CD14-positive monocyte (primary cell): ENCODE measurements around the gene TMC7. TPM values are rescaled to one million over a fixed set of nuclear protein-coding genes. Genes with fewer than 3 reads are reported as not detected.

ENCODE experiments used
- DNase-seq, 3 donors: peaks; one replicate each; pipeline ENCODE4 v3.0.0-alpha.2; 2011 to 2022
- H2AFZ ChIP-seq: 2 replicates; pipeline ENCODE4 v1.6.0; 2012; ENCODE audit warnings: mild to moderate bottlenecking, low read depth, low read length, inconsistent platforms; ENCODE audit not compliant: insufficient read depth, poor library complexity, severe bottlenecking
- H3K27ac ChIP-seq, 2 donors: 1 replicate in 1 of 2; 2 replicates in 1 of 2; pipeline ENCODE4 v1.5.1; 2012 to 2013; ENCODE audit warnings: low read length in 2 of 2, control low read depth in 1 of 2, inconsistent platforms in 1 of 2, low read depth in 1 of 2, mild to moderate bottlenecking in 1 of 2
- H3K27me3 ChIP-seq, 2 donors: one replicate each; pipeline versions ENCODE4 v1.6.0 to v1.6.1; 2011 to 2013; ENCODE audit warnings: low read length in 2 of 2; ENCODE audit not compliant: control insufficient read depth in 2 of 2, insufficient read depth in 2 of 2
- H3K36me3 ChIP-seq, 2 donors: replicated peaks in 1 of 2; 1 replicate in 1 of 2; 2 replicates in 1 of 2; pipeline versions ENCODE4 v1.5.1 to v1.6.1; 2012 to 2013; ENCODE audit warnings: low read length in 2 of 2, control low read depth in 1 of 2, inconsistent platforms in 1 of 2, mild to moderate bottlenecking in 1 of 2; ENCODE audit not compliant: insufficient read depth in 2 of 2, control insufficient read depth in 1 of 2
- H3K4me1 ChIP-seq, 2 donors: 1 replicate in 1 of 2; 2 replicates in 1 of 2; pipeline versions ENCODE4 v1.5.1 to v1.6.1; 2012 to 2013; ENCODE audit warnings: low read length in 2 of 2, control low read depth in 1 of 2, inconsistent platforms in 1 of 2, mild to moderate bottlenecking in 1 of 2, moderate library complexity in 1 of 2; ENCODE audit not compliant: insufficient read depth in 2 of 2, control insufficient read depth in 1 of 2
- H3K4me2 ChIP-seq: replicated peaks from 2 replicates; pipeline ENCODE3; 2012; ENCODE audit warnings: low read length, moderate library complexity, mild to moderate bottlenecking; ENCODE audit not compliant: poor library complexity, severe bottlenecking; ENCODE audit errors: extremely low read depth
- H3K4me3 ChIP-seq, 3 experiments: fragments of 200-600 bp in 1 of 3; sonication (generic) in 1 of 3; replicated peaks in 1 of 3; 1 replicate in 2 of 3; 2 replicates in 1 of 3; pipeline ENCODE4 v1.5.1; 2011 to 2013; ENCODE audit warnings: low read length in 3 of 3, mild to moderate bottlenecking in 3 of 3, control low read depth in 2 of 3, low read depth in 2 of 3, inconsistent platforms in 1 of 3, moderate library complexity in 1 of 3
- H3K79me2 ChIP-seq: 2 replicates; pipeline ENCODE4 v1.6.0; 2012; ENCODE audit warnings: mild to moderate bottlenecking, control low read depth, inconsistent platforms, low read length, moderate library complexity; ENCODE audit not compliant: insufficient read depth
- H3K9ac ChIP-seq: 2 replicates; pipeline ENCODE4 v1.6.0; 2017; ENCODE audit warnings: low read length, mild to moderate bottlenecking; ENCODE audit not compliant: insufficient read depth, poor library complexity, severe bottlenecking
- H3K9me3 ChIP-seq, 2 donors: replicated peaks in 1 of 2; 1 replicate in 1 of 2; 2 replicates in 1 of 2; pipeline versions ENCODE4 v1.5.1 to v1.6.1; 2012 to 2013; ENCODE audit warnings: low read length in 2 of 2, control low read depth in 1 of 2; ENCODE audit not compliant: control insufficient read depth in 1 of 2, insufficient read depth in 1 of 2
- H4K20me1 ChIP-seq: 2 replicates; pipeline ENCODE4 v1.6.0; 2012; ENCODE audit warnings: mild to moderate bottlenecking, low read length, control low read depth, moderate library complexity; ENCODE audit not compliant: insufficient read depth
- H3K27ac Mint-ChIP-seq, 7 donors: one replicate each; pipeline ENCODE4 v1.8.0; 2020; ENCODE audit warnings: mild to moderate bottlenecking in 7 of 7, mixed read lengths in 7 of 7, moderate library complexity in 6 of 7, inconsistent platforms in 2 of 7
- H3K27me3 Mint-ChIP-seq, 3 donors: one replicate each; pipeline ENCODE4 v1.8.0; 2021 to 2022; ENCODE audit warnings: low read depth in 3 of 3, mild to moderate bottlenecking in 3 of 3, mixed read lengths in 3 of 3, moderate library complexity in 3 of 3, inconsistent platforms in 1 of 3
- H3K36me3 Mint-ChIP-seq, 2 donors: one replicate each; pipeline ENCODE4 v1.8.0; 2020; ENCODE audit warnings: mixed read lengths in 2 of 2, inconsistent platforms in 1 of 2, mild to moderate bottlenecking in 1 of 2
- H3K4me1 Mint-ChIP-seq: one replicate; pipeline ENCODE4 v1.8.0; 2020; ENCODE audit warnings: mild to moderate bottlenecking, mixed read lengths
- H3K4me3 Mint-ChIP-seq, 2 donors: one replicate each; pipeline ENCODE4 v1.8.0; 2020; ENCODE audit warnings: mild to moderate bottlenecking in 2 of 2, mixed read lengths in 2 of 2, moderate library complexity in 1 of 2
- H3K9me3 Mint-ChIP-seq, 7 donors: one replicate each; pipeline ENCODE4 v1.8.0; 2020 to 2022; ENCODE audit warnings: mixed read lengths in 7 of 7, mild to moderate bottlenecking in 6 of 7, moderate library complexity in 6 of 7, inconsistent platforms in 2 of 7
- WGBS: methylation state at CpG from one replicate; pipeline ENCODE4 v1.1.5; 2013; ENCODE audit warnings: missing lambda C conversion rate; ENCODE audit not compliant: insufficient coverage; 5-methylcytosine and 5-hydroxymethylcytosine counted together
- intact Hi-C, 2 donors: fragments of 100-400 bp; cut with micrococcal nuclease; formaldehyde crosslinking; loops; one replicate each; pipeline versions ENCODE4 v1.15.0 to v1.15.1; 2023
- polyA plus RNA-seq, 3 donors: library from polyadenylated mRNA; depleted of rRNA in 1 of 3; unstranded in 2 of 3; stranded (reverse) in 1 of 3; fragments of 300-500 nt in 2 of 3; fragments of >200 nt in 1 of 3; fragmentation: Illumina TruSeq in 2 of 3; gene quantifications; 1 replicate in 2 of 3; 2 replicates in 1 of 3; pipeline ENCODE4 v1.2.3, GENCODE V29; 2012 to 2021
- TF ChIP-seq, protein P1 (sequence below): fragments of 200-600 bp; IDR thresholded peaks from one replicate; pipeline ENCODE4 v1.8.0; 2022; ENCODE audit warnings: antibody characterized with exemption, mild to moderate bottlenecking

Gene TMC7
- polyA plus RNA-seq, 3 donors, result not detected

- no peaks in the 10 kb centered on the region for H3K9me3 ChIP-seq
- H3K9ac ChIP-seq, result no peak overlapping the region
- TF ChIP-seq, protein P1, sequence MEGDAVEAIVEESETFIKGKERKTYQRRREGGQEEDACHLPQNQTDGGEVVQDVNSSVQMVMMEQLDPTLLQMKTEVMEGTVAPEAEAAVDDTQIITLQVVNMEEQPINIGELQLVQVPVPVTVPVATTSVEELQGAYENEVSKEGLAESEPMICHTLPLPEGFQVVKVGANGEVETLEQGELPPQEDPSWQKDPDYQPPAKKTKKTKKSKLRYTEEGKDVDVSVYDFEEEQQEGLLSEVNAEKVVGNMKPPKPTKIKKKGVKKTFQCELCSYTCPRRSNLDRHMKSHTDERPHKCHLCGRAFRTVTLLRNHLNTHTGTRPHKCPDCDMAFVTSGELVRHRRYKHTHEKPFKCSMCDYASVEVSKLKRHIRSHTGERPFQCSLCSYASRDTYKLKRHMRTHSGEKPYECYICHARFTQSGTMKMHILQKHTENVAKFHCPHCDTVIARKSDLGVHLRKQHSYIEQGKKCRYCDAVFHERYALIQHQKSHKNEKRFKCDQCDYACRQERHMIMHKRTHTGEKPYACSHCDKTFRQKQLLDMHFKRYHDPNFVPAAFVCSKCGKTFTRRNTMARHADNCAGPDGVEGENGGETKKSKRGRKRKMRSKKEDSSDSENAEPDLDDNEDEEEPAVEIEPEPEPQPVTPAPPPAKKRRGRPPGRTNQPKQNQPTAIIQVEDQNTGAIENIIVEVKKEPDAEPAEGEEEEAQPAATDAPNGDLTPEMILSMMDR, result no peak
- Mint-ChIP-seq H3K36me3 (no peaks in the 10 kb centered on the region), H3K9me3 (peaks cover 0 to 2% (median 0%) of the 10 kb centered on the region in 7 donors), H3K27me3 (peaks cover 0 to 1% (median 0%) of the 10 kb centered on the region in 3 donors), H3K4me3 (no peak overlapping the region), H3K4me1 (peaks cover 9% of the 10 kb centered on the region), H3K27ac (peak overlapping the region in 1 of 7 donors; percentile 33)
- WGBS, result 100% methylated on average over 3 of the region's 9 CpGs
- H3K4me1 ChIP-seq, result peaks cover 9 to 13% of the 10 kb centered on the region in 2 donors
- DNase-seq, result no peak
- no peak overlapping the region for H2AFZ ChIP-seq
- H4K20me1 ChIP-seq, result no peaks in the 10 kb centered on the region
- H3K27ac ChIP-seq, result no peak overlapping the region
- no peak overlapping the region for H3K4me3 ChIP-seq
- no peaks in the 10 kb centered on the region for H3K79me2 ChIP-seq
- H3K27me3 ChIP-seq, result no peaks in the 10 kb centered on the region
- H3K36me3 ChIP-seq, result no peaks in the 10 kb centered on the region
- intact Hi-C loops, result no loop called here
- H3K4me2 ChIP-seq, result no peak overlapping the region
Measured at GRCh38 chr16:18948372-18949020, 35.2 kb upstream of the TMC7 start.

DNA sequence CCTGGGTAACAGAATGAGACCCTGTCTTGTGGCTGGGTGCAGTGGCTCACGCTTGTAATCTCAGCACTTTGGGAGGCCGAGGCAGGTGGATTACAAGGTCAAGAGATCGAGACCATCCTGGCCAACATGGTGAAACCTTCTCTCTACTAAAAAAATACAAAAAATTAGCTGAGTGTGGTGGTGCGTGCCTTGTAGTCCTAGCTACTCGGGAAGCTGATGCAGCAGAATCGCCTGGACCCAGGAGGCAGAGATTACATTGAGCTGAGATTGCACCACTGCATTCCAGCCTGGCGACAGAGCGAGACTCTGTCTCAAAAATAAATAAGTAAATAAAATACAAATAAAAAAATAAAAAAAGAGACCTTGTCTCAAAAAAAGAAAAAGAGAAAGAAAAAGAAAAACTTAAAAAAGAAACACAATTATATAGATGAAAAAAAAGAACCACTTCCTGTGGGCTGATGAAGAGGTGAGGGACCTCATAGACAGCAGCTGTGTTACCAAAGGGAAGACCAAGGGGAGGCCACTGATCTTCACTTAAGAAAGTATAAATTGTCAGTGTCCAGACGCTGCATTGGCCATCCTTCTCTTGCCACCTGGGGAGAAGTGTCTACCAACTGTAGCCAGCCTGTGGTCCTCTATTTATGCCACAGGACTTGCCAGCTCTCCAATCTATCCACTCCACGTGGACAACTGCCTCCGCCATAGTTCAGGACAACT, 33.1 kb upstream of the TMC7 start:
- no peak for DNase-seq
- H4K20me1 ChIP-seq, result no peaks in the 10 kb centered on the region
- H3K27ac Mint-ChIP-seq, result no peak overlapping the region
- H3K9ac ChIP-seq, result no peak overlapping the region
- H3K27ac ChIP-seq, result no peak overlapping the region
- H3K27me3 ChIP-seq, result no peaks in the 10 kb centered on the region
- no peaks in the 10 kb centered on the region for H3K9me3 ChIP-seq
- peaks cover 10% of the 10 kb centered on the region for H3K4me1 Mint-ChIP-seq
- TF ChIP-seq, protein P1, result no peak
- intact Hi-C loops, result no loop called here
- no peaks in the 10 kb centered on the region for H3K36me3 Mint-ChIP-seq
- no peak overlapping the region for H2AFZ ChIP-seq
- H3K9me3 Mint-ChIP-seq, result no peaks in the 10 kb centered on the region
- no peak overlapping the region for H3K4me2 ChIP-seq
- no peaks in the 10 kb centered on the region for H3K79me2 ChIP-seq
- no peaks in the 10 kb centered on the region for H3K36me3 ChIP-seq
- WGBS, result 100% methylated on average over 1 of the region's 11 CpGs
- H3K4me3 ChIP-seq, result no peak overlapping the region
- peaks cover 9 to 12% of the 10 kb centered on the region in 2 donors for H3K4me1 ChIP-seq
- H3K27me3 Mint-ChIP-seq, result peaks cover 0 to 5% (median 4%) of the 10 kb centered on the region in 3 donors
- no peak overlapping the region for H3K4me3 Mint-ChIP-seq
